Epithelial cell of esophagus (primary cell): Measurements from ENCODE around the gene SLC27A5.
"Not testable (repeated sequence)": the region's sequence is repeated elsewhere in the genome, so short reads cannot be mapped to it uniquely, and the experiment has no call there.

Experiments
- DNase-seq: peaks from one replicate; pipeline ENCODE4 v3.0.0; 2010; ENCODE audit warnings: low read depth
- H3K4me3 ChIP-seq: 2 replicates; pipeline ENCODE4 v1.5.1; 2011; ENCODE audit warnings: mild to moderate bottlenecking, low read length, control low read depth
- CTCF ChIP-seq: IDR thresholded peaks from 2 replicates; pipeline ENCODE4 v1.5.1; 2011; ENCODE audit warnings: low read depth, mild to moderate bottlenecking, low read length, control low read depth, inconsistent platforms; ENCODE audit not compliant: insufficient read depth; ENCODE audit errors: missing control alignments

SLC27A5 gene

DNA sequence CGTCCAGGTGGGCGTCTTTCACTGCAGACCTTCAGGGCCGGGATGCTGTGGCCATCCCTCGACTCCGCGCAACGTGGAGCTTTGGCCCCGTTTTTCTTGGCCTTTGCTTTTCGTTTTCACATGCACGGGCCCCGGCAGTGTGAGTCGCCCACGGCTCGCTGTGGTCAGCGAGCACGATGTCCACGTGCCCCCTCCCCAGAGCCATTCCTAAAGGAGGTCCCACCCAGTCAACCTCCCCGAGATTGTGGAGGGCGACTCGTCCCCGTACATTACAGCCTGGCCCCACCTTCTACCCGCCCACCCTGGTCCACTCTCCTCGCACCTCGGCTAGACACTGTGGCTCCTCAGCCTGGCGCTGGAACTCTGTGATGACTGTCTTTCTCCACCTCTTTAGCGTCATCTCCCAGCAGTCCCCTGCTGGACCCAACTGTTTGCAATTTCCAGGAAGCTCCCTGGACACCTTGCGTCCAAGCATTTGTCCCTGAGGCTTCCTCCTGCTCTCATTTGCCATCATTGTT, 35.2 kb downstream of the SLC27A5 start:
- TF ChIP-seq CTCF, result no peak
- peak overlapping the region; percentile 75 for H3K4me3 ChIP-seq
- DNase-seq, result no peak

- DNase-seq, result peak; percentile 98
- TF ChIP-seq CTCF, result no peak
- H3K4me3 ChIP-seq, result peak within 1 kb of the TSS; percentile 75
Observed at GRCh38 chr19:58475714-58476497, 35.9 kb downstream of the SLC27A5 start, which contains the start of gene ZNF446. Gene ZNF446 (plus strand): TSS chr19:58476352. CDS start chr19:58477219, 867 bp downstream.

GRCh38 chr19:58474997-58475713, 36.6 kb downstream of the SLC27A5 start:
- no peak for TF ChIP-seq CTCF
- peak overlapping the region; percentile 75 for H3K4me3 ChIP-seq
- DNase-seq, result no peak

- no peak overlapping the region for H3K4me3 ChIP-seq
- TF ChIP-seq CTCF, result no peak
- DNase-seq, result no peak
Observed at GRCh38 chr19:58474291-58474996, 37.3 kb downstream of the SLC27A5 start.

GRCh38 chr19:58473775-58474174, 38.0 kb downstream of the SLC27A5 start:
- TF ChIP-seq CTCF, result no peak
- DNase-seq, result no peak
- H3K4me3 ChIP-seq, result no peak overlapping the region

GRCh38 chr19:58471736-58472135, 40.1 kb downstream of the SLC27A5 start:
- H3K4me3 ChIP-seq, result no peak overlapping the region
- no peak for DNase-seq
- TF ChIP-seq CTCF, result no peak

GRCh38 chr19:58470837-58471543, 40.8 kb downstream of the SLC27A5 start:
- not testable (repeated sequence) for H3K4me3 ChIP-seq, DNase-seq
